Ovary (tissue), 3 donors: ENCODE results near the gene DUSP1.

ENCODE experiments used
- EP300 ChIP-seq: sonication (generic); formaldehyde crosslinking; IDR thresholded peaks from one replicate; pipeline ENCODE4 v1.6.1; 2017; ENCODE audit warnings: antibody characterized with exemption
- POLR2A ChIP-seq: fragments of 450-650 bp; IDR thresholded peaks from one replicate; pipeline ENCODE4 v1.6.1; 2017; ENCODE audit warnings: antibody characterized with exemption, mild to moderate bottlenecking, moderate library complexity
- TF ChIP-seq, protein P1 (sequence below), 3 donors: fragments of 450-650 bp in 2 of 3; fragments of 200-600 bp in 1 of 3; IDR thresholded peaks; one replicate each; pipeline versions ENCODE4 v1.5.1 to v1.8.0; 2016 to 2022; ENCODE audit warnings: antibody characterized with exemption in 3 of 3, mild to moderate bottlenecking in 1 of 3
- donor health status: DM: no; HTN: no; CAD: no.

DNA sequence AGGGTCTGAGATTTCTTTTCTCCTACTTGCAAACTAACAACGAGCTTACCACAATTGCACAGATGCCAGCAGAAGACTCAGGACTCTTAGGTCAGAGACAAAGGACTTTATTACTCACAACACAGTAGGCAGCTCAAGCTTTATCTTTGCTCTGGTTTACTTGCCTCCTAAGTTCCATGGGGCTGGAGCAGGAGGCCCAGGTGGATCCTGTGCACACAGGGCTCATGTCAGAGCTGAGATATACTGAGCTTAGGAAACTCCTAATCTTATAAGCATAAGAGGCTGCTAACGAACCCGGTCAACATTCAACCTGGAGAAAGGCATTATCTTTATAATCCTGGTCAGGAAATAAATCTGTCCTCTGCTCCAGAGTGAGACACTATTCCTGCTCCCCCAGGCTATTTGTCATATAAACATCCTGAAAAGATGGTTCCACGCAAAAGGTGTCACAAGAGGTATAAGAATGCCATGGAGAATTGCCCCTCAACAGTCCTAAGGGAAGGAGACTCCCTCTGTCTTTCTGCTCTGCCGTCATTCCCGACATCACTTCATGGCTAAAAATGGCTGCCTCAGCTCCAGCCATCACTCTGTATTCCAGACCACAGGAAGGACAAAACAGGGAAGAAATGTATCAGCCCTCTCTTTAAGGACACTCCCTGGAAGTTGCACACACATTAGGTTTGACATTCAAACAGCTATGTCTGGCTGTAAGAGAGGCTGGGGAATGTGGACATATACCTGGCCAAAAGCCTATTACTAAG lies 16.2 kb downstream of the DUSP1 start:
- TF ChIP-seq, protein P1, sequence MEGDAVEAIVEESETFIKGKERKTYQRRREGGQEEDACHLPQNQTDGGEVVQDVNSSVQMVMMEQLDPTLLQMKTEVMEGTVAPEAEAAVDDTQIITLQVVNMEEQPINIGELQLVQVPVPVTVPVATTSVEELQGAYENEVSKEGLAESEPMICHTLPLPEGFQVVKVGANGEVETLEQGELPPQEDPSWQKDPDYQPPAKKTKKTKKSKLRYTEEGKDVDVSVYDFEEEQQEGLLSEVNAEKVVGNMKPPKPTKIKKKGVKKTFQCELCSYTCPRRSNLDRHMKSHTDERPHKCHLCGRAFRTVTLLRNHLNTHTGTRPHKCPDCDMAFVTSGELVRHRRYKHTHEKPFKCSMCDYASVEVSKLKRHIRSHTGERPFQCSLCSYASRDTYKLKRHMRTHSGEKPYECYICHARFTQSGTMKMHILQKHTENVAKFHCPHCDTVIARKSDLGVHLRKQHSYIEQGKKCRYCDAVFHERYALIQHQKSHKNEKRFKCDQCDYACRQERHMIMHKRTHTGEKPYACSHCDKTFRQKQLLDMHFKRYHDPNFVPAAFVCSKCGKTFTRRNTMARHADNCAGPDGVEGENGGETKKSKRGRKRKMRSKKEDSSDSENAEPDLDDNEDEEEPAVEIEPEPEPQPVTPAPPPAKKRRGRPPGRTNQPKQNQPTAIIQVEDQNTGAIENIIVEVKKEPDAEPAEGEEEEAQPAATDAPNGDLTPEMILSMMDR (IDR thresholded peaks at IDR 0.05) = no peak
- TF ChIP-seq POLR2A (no peak), EP300 (no peak)
